Stimulated activated CD4-positive, alpha-beta T cell treated with anti-CD3 and anti-CD28 coated beads, Interleukin-4, amount 100 ng/mL, for 1 hour (primary cell): ENCODE measurements around the gene PARD3.

Experiments used
- DNase-seq: peaks from one replicate; pipeline ENCODE4 v3.0.0-alpha.2; 2020

Gene PARD3

DNA sequence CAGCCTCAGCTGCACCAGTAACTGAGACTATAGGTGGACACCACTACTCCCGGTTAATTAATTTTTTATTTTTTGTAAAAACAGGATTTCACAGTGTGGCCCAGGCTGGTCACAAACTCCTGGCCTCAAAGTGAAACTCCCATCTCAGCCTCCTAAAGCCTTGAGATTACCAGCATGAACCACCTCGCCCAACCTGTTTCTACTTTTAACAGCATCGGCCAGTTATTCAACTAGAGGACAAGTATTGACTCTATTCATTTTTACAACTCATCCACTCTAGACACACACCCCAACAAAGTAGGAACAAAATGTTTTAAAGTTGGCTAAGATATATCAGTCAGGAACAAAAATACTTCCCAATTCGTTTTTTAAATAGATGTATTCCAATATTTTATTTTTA lies 334.8 kb downstream of the PARD3 start:
- no peak for DNase-seq

DNA sequence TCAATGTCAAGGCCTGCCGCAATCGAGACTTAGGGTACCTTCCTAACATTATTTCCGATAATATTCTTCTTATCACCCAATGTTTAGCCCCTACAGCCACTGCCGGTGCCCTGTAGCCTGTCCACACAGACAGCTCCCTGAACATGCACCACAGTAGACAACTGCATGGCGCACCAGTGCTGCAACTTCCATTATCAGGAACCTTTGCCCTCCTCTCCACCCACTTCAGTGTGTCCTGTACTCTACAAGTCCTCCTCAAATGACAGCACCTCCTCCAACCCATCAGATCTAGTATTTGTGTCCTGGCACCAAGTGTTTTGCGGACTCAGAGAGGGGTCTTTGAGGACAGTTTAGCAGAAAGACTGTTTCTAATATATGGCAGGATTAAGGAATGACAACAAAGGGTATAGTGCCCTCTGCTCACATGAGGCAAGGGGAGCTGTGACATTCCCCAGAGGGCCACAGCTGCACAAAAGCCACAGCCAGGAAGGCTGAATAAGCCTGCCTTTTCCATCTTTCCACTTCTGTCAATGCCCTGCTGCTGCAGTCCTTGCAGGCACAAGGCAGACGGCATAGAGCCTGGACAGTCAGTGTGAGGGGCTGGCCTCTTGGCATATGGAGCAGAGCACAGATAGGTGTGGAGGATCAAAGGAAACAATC lies 335.4 kb downstream of the PARD3 start:
- DNase-seq: no peak

DNA sequence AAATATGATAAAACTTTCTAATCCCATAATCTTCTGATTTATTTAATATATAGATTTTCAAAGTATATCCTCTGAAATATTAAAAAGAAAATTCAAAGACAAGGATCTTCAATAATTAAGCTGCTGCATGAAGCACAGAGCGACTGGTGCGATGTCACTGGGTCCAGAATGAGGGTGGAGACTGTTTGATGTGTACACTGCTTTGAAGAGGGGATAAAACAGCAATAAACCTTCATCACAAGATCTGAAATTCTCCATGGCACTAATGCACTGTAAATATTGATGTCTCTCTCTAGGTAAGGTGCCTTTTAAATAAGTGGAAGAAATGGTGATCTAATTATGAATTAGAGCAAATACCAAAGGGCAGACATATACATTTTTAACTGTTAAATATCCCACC lies 337.8 kb downstream of the PARD3 start:
- DNase-seq: no peak

DNA sequence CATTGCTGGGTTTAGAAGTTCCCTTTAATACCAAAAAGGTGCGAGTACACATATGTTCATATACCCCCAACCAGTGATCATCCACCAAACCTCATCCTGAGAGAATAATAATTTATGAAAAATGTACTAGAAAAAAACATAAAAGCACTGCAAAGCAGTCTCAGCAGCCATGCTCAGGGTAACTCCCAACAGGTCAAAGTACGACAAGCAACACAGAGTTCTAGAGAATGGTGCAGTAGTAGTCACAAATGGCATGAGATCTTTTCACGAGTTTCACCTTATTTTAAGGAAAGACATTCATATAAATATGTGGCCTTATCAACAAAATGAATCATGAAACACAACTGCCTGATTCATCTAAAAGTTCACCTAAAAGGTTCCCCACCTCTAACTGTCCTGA lies 338.5 kb downstream of the PARD3 start:
- DNase-seq: no peak

DNA sequence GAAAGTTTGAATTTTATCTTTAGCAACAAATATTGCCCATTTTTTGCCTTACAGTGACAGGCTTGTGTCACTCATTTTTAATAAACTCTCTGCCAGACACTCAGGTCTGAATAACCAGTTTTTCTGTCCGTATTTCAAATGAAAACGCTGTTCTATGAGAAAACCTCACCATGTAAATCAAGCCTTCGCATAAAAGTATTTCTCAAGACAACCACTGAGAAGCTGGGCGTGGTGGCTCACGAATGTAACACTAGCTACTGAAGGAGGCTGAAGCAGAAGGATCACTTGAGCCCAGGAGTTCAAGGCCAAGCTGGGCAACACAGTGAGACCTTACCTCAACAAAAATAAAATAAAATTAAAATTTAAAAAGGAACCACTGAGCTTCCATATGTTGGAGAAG lies 339.3 kb downstream of the PARD3 start:
- DNase-seq: no peak

DNA sequence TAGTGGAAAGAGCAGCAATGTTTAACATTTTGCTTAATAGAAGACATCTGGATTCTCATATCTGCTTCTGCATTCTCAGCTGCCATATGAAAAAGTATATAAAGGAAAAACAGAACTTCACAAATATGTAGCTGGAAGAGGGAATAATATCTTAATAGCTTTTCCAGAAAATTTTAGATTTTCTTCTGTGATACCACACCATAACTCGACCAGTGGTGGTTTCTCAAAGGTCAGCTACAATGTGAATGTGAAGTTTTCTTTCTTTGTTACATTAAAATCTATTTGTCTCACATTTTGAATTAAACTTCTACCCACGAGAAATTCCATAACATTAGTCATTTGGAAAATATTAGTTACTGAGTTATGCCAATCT lies 339.8 kb downstream of the PARD3 start:
- DNase-seq: no peak

DNA sequence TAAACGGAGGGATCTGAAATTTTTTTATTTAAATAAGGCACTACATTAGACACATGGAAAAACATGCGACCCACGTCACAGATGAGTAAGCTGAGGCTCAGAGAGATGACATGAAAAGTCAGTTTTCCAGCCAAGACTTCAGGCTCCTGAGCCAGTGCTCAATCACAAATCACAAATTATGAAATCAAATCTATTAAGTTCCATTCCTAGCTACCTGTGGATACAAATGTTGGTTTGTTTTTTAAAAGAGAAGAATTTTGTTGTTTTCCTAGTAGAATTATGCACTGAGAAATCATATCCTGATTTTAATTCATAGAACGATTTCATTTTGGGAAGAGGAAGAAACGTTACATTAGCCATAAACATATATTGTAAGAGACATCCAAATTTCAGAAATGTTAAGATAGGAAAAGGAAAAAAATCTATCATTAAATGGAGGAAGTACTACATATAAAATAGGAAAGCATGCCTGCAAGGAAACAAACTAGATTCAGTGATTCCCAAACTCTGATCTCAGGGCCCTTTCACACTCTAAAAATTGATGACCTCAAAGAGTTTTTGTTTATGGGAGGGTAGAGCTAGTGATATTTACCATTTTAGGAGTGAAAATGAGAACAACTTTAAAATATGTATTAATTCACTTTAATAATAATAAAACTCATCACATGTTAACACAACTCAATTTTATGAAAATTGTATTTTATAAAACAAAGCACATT lies 340.4 kb downstream of the PARD3 start:
- DNase-seq: no peak

DNA sequence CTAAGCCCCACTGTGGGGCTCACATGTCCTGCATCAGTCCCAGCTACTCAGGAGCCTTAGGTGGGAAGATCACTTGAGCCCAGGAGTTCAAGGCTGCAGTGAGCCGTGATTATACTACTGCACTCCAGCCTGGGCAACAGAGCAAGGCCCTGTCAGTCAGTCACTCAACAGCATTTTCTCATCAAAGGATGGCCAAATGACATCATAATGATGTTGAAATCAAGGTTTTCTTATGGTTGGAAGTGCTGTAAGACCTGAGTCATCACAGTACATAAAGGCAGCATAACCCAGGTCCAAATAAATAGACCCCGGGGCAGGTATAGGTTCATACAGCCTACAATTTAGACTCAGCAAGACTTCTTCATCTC lies 341.1 kb downstream of the PARD3 start:
- no peak for DNase-seq

DNA sequence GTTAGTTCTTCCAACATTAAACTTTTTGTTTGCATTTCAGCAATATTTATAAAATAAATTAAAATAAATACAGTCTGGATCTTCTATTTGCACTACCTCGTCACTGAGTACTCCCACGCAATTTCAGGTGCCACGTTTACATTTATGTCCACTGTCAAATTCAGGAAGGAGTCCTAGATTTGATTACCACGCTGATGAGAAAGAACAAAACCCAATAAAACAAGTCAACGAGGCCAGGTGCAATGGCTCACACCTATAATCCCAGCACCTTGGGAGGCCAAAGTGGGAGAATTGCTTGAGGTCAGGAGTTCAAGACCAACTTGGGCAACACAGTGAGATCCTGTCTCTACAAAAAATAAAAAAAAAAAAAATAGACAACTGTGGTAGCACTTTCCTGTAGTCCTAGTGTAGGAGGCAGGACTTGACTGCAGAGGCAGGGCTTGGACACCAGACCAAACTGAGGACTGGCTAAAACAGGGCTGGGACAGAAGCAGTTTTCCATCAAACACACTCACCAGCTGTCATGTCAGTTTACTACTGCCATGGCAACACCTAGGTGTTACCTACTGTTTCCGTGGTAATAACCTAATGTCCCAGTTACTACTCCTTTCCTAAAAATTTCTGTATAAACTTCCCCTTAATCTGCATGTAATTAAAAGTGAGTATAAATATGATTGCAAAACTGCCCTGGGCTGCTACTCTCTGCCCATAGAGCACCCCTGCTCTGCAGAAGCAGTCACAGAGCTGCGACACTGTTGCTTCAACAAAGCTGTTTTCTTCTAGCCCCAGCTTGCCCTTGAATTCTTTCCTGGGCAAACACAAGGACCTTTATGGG lies 341.7 kb downstream of the PARD3 start:
- no peak for DNase-seq

DNA sequence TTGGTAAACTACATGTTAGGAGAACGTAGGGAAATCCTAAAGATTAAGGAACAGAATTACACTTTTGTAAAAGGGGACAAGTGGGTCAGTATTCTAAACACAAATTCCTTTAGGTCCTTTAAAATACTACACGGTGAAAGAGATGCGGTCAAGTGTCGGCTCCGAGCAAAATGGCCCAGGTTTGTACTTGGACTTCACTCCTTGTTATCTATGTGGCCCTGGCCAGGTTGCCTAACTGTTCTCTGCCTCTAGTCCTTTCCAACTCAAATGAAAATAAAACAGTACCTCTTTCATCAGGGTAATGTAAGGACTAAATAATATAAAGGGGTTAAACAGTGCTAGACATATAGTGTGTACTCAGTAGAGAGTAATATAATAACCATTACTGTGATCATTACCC lies 344.8 kb downstream of the PARD3 start:
- DNase-seq: no peak

DNA sequence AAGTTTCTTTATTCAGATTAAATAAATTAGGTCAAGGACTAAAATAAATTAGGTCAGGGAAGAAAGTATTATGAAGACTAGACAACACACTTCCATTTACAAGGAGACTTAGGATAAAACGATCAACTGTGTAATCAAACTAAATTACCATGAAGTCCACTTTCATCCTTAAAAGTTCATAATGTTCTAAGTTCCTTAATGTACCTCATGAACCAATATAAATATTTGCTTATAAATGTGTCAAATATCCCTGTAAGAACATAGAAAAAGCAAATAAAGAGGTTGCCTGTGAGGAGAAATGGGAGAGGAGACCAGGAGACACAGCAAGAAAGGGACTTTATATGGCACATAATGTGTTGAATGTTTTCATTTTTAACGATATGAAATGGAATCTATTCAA lies 345.6 kb downstream of the PARD3 start:
- DNase-seq: no peak

DNA sequence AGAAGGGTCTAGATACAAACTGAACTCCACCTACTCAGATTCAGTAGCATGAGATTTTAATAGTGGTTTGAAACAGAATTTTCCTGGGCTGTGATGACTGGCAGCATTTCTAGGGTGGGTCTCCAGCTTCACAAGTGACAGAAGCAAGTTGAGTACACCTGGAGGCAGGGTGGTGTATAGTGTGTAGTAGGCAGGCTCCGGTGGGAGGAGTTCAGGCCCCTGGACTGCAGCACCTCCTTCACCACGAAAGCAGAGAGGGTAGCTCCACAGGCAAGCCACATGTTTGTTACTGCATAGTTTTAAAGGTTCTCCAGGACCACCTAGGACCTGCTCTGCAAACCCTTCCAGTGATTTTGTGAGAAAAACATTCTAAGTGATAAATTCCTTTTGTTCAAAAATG lies 347.2 kb downstream of the PARD3 start:
- DNase-seq: no peak

DNA sequence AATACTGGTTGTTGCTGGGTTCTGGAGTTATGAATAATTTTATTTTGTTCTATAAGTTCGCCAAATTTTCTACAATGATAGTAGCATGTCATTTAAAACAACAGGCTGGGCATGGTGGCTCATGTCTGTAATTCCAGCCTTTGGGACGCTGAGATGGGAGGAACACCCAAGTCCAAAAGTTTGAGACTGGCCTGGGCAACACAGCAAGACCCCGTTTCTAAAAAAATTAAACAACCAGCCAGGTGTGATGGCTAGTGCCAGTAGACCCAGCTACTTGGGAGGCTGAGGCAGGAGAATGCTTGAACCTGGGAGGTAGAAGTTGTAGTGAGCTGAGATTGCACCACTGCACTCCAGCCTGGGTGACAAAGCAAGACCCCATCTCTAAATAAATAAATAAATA lies 347.7 kb downstream of the PARD3 start:
- DNase-seq: no peak

DNA sequence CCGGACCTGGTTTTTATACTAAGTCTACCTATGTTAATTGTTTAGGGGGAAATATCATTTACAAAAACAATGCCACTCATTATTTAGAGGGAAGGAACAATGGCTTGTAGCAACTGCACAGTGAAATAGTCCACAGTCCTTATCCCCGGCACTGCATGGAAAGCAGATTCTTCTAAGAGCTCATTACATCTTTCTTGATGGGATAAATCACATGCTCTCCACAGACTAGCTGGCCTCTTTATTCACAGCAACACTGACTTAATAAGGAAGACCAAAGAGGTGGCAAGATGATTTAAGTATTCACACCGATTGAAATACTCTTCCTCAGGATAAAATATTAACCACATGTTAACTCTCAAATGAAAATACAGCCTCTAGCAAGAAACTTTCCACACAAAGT lies 349.4 kb downstream of the PARD3 start:
- DNase-seq: no peak

DNA sequence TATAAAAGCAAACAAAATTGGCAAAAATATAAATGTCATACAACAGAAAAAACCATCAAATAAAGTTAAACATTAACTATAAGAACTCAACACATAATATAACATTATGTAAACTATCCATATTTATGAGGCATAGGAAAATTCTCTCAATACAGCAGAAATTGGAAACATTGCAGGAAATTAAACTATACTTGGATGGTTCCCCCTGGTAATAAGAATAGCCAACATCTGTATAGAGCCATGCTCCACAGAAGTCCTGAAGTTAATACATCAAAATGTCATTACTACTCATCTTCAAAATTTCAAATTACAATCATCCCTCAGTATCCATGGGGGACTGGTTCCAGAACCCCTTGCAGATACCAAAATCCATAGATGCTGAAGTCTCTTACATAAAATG lies 350.5 kb downstream of the PARD3 start:
- no peak for DNase-seq

DNA sequence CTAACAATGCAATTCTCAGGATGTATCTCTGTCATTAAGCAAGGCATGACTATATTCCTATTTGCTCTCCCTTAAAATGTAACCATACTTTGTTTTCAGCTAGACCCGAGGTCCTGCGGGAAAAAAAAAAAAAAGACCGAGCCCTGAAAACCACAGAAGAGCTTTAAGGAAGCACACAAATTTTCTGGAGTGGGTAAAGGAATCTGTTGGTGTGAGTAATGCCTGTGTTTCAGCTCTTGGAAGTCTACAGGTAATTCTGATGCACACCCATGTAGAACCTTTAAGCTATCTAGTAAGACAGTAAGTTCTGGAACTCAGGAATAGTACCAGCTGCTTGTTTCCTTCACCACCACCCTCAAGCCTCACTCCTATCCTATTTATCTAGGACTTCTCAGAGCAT lies 351.1 kb downstream of the PARD3 start:
- no peak for DNase-seq

DNA sequence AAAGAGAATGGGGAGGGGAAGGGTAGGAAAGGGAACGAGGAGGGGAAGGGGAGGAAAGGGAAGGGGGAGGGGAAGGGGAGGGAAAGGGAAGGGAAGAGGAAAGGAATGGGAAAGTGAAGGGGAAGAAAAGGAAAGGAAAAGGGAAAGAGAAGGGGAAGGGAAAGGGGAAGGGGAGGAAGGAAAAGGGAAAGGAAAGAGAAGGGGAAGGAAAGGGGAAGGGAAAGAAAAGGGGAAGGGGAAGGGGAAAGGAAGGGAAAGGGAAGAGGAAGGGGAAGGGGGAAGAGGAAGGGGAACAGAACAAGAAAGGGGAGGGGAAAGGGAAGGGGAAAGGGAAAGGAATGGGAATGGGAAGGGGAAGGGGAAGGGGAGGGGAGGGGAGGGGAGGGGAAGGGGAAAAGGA lies 352.1 kb downstream of the PARD3 start:
- DNase-seq: no peak

DNA sequence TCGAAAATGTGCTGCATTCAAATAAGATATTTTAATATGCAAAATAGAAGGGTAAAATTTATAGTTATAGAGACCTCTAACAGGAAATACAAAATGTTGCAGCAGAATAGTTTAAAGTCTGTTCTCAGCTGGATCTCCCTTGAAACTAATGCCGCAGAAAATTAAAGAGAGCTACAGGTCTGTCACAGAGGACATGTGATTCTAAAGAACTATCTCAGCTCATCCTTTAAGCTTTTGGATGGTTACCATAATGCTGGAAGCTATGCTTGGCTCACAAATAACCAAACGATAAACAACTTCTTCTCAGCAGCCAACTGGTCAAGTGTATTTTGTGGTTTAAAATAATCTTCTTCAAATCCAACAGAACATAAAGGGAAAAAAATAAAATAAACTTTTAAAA lies 353.0 kb downstream of the PARD3 start:
- DNase-seq: no peak

DNA sequence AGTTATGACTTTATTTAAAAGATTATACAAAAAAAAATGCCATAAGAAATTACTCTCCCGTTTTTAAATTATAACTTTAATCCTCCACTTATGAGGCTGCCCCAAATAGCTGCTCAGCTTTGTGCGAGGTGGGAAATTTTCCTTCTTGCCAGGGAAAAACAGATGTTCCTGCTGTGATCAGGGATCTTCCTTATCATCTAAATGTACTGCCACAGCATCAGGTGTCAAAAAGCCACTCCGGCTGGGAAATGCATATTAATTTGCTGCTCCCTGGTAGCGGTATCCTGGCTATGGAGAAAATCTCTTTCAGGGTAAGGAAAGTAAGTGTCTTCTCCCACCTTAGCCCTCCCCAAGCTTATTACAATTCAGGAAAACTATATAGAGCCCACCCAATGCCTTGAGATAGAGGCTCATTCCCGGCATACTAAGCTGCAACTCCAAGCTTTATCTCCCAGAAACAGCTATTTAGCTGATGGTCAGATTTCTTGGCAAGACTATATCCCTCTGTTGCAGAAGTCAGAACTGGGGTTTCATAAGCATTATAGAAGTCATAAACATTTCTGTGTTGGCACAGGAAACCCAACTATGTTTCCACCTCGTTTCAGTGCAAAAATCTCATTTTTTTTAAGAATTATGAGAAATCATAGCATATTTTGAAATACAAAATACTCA lies 360.4 kb downstream of the PARD3 start:
- DNase-seq: no peak

DNA sequence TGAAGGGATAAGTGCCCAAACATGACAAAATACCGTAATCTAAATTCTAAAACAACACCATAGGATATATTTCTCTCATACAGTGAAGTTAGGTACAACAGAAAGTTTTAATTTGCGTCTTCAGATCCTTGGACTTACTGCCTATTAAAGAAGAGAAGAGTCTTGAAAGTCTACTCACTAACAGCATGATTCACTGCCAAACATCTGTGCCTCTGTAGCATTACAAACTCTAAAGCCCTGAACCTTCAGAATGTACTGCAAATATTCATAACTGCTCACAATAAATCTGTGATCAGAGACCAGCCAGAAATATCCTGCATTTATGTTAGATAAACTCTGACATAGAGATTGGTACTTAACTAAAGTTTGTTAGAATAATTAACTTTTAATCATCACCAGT lies 365.3 kb downstream of the PARD3 start:
- no peak for DNase-seq

DNA sequence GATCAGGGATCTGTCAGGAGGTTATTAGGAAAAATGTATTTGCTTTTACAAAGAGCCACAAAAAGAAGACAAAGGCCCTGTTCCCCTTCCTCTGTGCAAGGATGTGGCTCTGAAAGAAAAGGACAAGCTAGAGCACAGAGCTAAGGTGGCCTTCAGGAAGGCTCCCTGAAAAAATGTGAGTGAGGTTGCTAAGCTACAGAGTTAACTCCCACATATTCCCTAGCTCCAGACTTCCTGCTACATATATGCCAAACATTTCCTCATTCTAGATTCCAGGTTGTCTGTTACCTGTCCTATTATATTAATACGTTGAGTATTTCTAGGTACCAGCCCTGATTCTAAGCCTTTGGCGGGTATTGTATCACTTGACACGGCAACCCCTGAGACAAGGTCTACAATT lies 369.0 kb downstream of the PARD3 start:
- no peak for DNase-seq

DNA sequence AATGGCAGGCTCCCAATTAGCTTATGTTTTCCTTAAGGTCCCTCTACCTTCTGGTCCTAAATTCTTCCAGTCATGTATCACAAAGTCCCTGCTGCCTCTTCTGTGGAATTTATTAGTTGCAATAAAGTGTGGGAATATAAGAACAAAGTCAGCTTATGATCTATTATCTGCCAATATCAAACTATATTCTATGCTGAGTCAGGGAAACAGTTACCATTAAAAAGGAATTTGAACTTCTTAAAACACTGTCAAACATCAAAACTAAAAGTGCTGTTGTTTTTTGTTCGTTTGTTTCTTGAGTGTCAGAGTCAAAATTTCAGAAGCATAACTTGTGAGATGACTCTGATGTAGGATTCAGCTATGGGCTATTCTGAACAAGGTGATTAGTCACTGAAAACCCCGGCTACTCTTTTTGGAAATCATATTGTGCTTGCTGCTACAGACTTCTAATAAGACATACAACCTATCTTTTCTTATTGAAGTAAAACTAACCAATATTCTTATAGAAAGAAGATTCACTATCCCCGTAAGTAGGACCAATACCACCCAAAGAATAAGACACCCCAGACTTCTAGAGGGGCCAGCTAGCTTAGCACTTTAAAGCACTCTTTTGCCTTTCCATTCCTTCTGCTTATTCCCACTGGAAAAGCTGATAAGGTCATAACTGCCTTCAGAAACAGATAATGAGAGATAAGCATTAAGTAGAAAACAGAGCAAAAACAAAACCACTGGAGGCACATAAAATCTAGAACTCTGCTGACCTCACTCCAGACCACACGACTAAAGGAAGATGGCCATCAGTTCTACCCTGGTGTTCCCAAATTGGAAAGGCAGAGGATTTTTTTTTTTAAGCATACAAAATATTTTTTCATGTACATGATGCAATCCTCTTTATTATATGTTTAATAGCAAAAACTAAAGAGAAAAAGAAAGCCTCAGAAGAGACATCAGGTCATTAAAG lies 370.6 kb downstream of the PARD3 start:
- no peak for DNase-seq
